HG03571 (cell line): Measurements from ENCODE around the gene LIN28B.

Source experiments
- ATAC-seq: cut with Tn5 transposase; IDR thresholded peaks from one replicate; pipeline ENCODE4 v1.9.1; 2021; ENCODE audit not compliant: unreplicated experiment

The LIN28B gene

DNA sequence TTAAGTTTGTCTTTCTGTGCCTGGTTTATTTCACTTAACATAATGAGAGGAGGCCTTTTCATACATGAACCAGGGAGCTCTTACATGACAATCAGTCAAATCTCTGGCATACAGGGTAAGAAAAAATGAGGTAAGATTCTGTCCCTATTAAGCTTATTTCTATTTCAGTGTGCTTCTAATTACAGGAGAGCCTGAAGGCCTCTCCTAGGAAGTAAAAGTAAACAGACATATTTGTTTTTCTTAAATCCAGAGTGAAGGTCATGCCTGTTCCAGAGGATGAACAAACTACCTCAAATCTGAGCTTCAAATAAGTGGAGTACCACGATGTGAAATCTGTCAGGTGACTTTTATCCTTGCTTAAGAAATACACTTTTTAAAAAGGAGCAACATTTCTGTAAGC, 150.3 kb downstream of the LIN28B start:
- ATAC-seq = no peak

GRCh38 chr6:105108631-105109262, 151.8 kb downstream of the LIN28B start:
- ATAC-seq = no peak

- no peak for ATAC-seq
Observed at GRCh38 chr6:105109955-105110895, 153.3 kb downstream of the LIN28B start.

DNA sequence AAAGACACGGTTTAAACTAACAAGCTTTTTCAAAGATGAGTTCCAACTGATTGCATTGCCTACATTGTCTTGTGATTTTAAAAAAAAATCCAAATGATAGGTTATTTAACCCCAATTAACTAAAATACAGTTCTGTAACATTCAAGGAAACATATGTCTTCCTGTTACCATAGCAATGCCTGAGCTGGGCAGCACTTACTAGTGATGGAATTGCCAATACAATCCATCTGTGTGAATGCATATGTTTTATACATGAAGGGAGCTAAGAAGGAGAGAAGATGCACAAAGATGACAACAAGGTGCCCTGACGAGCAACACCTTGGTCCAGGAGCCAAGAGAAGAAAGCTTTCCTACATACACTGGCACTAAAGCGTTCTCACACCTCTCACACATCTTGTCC, 154.2 kb downstream of the LIN28B start:
- ATAC-seq = no peak

DNA sequence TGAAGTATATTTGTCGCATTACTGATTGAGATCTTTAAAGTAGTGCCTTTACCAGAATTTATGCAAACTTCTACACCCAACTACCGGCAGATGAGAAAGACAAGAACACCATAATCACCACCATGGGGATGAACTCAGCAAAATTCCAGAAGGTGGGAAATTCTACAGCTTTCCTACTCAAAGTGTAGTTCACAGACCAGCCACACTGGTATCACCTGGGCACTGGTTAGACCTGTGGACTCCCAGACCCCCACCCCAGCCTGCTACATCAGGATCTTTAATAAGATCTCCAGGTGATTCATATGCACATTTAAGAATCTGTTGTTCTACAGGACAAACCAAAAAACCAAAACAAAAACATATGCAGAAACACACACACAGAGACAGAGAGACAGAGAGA, 155.0 kb downstream of the LIN28B start:
- no peak for ATAC-seq

- no peak for ATAC-seq
Observed at GRCh38 chr6:105112577-105112976, 155.7 kb downstream of the LIN28B start.

DNA sequence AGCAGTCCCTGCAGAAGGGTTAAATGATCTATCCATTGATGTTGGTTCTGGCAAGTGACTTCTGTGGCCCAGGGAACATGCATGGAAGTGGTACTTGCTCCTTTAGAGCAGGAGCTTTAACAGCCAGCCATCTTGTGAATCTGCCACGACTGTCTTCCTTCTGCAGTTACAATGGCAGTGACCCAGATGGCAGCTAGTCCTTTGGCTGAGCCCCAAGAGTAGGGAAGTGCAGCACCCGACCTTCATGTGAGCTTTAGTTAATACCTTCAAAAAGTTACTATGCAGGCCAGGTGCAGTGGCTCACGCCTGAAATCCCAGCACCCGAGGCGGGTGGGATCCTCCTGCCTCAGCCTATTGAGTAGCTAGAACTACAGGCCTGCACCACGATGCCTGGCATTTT, 156.5 kb downstream of the LIN28B start:
- no peak for ATAC-seq

- no peak for ATAC-seq
Observed at GRCh38 chr6:105116150-105116549, 159.2 kb downstream of the LIN28B start.

DNA sequence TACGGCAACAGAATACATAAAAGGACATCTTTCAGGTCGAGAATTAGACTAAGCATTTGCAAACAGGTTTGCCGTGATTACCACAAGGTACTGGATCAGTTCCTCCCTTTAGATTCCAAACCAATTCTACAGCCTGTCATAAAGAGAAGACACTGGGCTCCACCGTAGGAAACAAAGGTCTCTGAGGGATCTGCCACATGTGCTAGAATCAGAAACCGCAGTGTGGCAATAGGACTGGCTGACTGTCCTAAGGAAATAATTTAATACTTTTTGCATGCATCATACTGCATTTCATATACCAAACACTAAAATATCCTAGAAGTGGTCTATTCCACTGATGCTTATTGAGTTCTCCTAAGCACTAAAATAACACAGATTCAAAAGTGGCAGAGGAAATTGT, 163.7 kb downstream of the LIN28B start:
- ATAC-seq = no peak

- no peak for ATAC-seq
Observed at GRCh38 chr6:105121981-105122380, 165.1 kb downstream of the LIN28B start.

DNA sequence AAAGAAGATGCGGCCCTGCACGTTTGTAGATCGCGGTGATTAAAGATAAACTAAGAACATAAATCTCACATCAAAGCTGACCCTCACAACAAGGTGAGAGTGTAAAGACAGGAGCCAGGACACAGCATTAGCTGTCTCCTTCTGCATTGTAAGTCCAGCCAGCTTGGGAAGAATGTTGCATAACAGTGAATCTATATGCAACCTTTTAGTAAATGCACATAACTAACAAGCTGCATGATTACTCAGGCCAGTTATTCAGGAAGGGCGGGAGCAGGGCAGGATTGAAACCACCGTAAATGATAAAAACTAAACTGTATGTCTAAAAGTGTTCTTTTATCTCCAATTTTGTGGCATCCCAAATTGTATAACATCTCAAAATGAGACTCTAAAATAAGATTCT, 165.8 kb downstream of the LIN28B start:
- no peak for ATAC-seq
